HepG2 (cell line): ENCODE results near the gene ARHGAP35.

Experiments
- EHMT2 ChIP-seq: fragments of 200-600 bp; sonication (generic); IDR thresholded peaks from 2 replicates; pipeline ENCODE4 v1.7.0; 2017; ENCODE audit warnings: antibody characterized with exemption, low read depth, low read length, borderline replicate concordance
- HDAC2 ChIP-seq: sonication (generic); formaldehyde crosslinking; IDR thresholded peaks from 2 replicates; pipeline ENCODE4 v1.4.0; 2020; ENCODE audit warnings: missing genetic modification reagents
- HOXA7 ChIP-seq: sonication (generic); formaldehyde crosslinking; IDR thresholded peaks from 2 replicates; pipeline ENCODE4 v1.8.1; 2022; ENCODE audit warnings: mild to moderate bottlenecking, missing genetic modification reagents, moderate library complexity
- MAFG ChIP-seq: sonication (generic); formaldehyde crosslinking; IDR thresholded peaks from 2 replicates; pipeline ENCODE4 v1.5.1; 2020; ENCODE audit warnings: mild to moderate bottlenecking, missing genetic modification reagents
- SIN3A ChIP-seq: IDR thresholded peaks from 2 replicates; pipeline ENCODE4 v1.6.1; 2011; ENCODE audit warnings: low read depth, mild to moderate bottlenecking, control low read depth, low read length, borderline replicate concordance
- TBP ChIP-seq: sonication (generic); formaldehyde crosslinking; IDR thresholded peaks from 2 replicates; pipeline ENCODE4 v1.5.0; 2020; ENCODE audit warnings: missing genetic modification reagents
- ZNF138 ChIP-seq: sonication (generic); formaldehyde crosslinking; IDR thresholded peaks from 2 replicates; pipeline ENCODE4 v1.5.0; 2020; ENCODE audit warnings: mild to moderate bottlenecking, low read depth, missing genetic modification reagents
- ZNF142 ChIP-seq: sonication (generic); formaldehyde crosslinking; IDR thresholded peaks from 2 replicates; pipeline ENCODE4 v1.4.0; 2020; ENCODE audit warnings: missing genetic modification reagents
- ZNF296 ChIP-seq: sonication (generic); formaldehyde crosslinking; conservative IDR thresholded peaks from 2 replicates; pipeline ENCODE4 v1.5.0; 2020; ENCODE audit warnings: mild to moderate bottlenecking, missing genetic modification reagents
- TF ChIP-seq, protein P1 (sequence below): sonication (generic); formaldehyde crosslinking; IDR thresholded peaks from 2 replicates; pipeline ENCODE4 v1.5.0; 2020; ENCODE audit warnings: mild to moderate bottlenecking, missing genetic modification reagents, moderate library complexity
- TF ChIP-seq, protein P2 (sequence below): sonication (generic); formaldehyde crosslinking; IDR thresholded peaks from 2 replicates; pipeline ENCODE4 v1.4.0; 2020; ENCODE audit warnings: missing genetic modification reagents
- TF ChIP-seq, protein P3 (sequence below): IDR thresholded peaks from 2 replicates; pipeline ENCODE4 v1.6.1; 2012; ENCODE audit warnings: inconsistent platforms
- TF ChIP-seq, protein P4 (sequence below): sonication (generic); formaldehyde crosslinking; IDR thresholded peaks from 2 replicates; pipeline ENCODE4 v1.8.0; 2022; ENCODE audit warnings: low read depth, missing genetic modification reagents

GRCh38 chr19:46880431-46880830 lies 19.6 kb downstream of the ARHGAP35 start:
- TF ChIP-seq, protein P1, sequence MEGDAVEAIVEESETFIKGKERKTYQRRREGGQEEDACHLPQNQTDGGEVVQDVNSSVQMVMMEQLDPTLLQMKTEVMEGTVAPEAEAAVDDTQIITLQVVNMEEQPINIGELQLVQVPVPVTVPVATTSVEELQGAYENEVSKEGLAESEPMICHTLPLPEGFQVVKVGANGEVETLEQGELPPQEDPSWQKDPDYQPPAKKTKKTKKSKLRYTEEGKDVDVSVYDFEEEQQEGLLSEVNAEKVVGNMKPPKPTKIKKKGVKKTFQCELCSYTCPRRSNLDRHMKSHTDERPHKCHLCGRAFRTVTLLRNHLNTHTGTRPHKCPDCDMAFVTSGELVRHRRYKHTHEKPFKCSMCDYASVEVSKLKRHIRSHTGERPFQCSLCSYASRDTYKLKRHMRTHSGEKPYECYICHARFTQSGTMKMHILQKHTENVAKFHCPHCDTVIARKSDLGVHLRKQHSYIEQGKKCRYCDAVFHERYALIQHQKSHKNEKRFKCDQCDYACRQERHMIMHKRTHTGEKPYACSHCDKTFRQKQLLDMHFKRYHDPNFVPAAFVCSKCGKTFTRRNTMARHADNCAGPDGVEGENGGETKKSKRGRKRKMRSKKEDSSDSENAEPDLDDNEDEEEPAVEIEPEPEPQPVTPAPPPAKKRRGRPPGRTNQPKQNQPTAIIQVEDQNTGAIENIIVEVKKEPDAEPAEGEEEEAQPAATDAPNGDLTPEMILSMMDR (CRISPR knock-in tag): no peak
- no peak for TF ChIP-seq HDAC2 (CRISPR knock-in tag)
- no peak for TF ChIP-seq SIN3A
- TF ChIP-seq ZNF142 (CRISPR knock-in tag): no peak
- TF ChIP-seq ZNF138 (CRISPR knock-in tag): no peak
- TF ChIP-seq MAFG (CRISPR knock-in tag): no peak
- no peak for TF ChIP-seq EHMT2
- TF ChIP-seq, protein P2, sequence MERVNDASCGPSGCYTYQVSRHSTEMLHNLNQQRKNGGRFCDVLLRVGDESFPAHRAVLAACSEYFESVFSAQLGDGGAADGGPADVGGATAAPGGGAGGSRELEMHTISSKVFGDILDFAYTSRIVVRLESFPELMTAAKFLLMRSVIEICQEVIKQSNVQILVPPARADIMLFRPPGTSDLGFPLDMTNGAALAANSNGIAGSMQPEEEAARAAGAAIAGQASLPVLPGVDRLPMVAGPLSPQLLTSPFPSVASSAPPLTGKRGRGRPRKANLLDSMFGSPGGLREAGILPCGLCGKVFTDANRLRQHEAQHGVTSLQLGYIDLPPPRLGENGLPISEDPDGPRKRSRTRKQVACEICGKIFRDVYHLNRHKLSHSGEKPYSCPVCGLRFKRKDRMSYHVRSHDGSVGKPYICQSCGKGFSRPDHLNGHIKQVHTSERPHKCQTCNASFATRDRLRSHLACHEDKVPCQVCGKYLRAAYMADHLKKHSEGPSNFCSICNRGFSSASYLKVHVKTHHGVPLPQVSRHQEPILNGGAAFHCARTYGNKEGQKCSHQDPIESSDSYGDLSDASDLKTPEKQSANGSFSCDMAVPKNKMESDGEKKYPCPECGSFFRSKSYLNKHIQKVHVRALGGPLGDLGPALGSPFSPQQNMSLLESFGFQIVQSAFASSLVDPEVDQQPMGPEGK (CRISPR knock-in tag): no peak
- TF ChIP-seq HOXA7 (CRISPR knock-in tag): no peak
- TF ChIP-seq, protein P3, sequence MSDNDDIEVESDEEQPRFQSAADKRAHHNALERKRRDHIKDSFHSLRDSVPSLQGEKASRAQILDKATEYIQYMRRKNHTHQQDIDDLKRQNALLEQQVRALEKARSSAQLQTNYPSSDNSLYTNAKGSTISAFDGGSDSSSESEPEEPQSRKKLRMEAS: no peak
- TF ChIP-seq, protein P4, sequence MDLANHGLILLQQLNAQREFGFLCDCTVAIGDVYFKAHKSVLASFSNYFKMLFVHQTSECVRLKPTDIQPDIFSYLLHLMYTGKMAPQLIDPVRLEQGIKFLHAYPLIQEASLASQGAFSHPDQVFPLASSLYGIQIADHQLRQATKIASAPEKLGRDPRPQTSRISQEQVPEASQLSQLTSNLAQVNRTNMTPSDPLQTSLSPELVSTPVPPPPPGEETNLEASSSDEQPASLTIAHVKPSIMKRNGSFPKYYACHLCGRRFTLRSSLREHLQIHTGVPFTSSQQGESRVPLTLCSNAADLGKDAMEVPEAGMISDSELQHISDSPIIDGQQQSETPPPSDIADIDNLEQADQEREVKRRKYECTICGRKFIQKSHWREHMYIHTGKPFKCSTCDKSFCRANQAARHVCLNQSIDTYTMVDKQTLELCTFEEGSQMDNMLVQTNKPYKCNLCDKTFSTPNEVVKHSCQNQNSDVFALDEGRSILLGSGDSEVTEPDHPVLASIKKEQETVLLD (CRISPR knock-in tag): no peak
- TF ChIP-seq ZNF296 (CRISPR knock-in tag): no peak
- no peak for TF ChIP-seq TBP (CRISPR knock-in tag)
